Dendritic cell treated with granulocyte-macrophage colony-stimulating factor and Interleukin-4, amounts not matched to agents 40 ng/mL and 50 ng/mL, for 4 days (primary cell): ENCODE data around the gene LPCAT1.
A peak's percentile ranks its signal among the peaks of the same experiment; 100 is the strongest.

Experiments used
- H3K27ac Mint-ChIP-seq: one replicate; pipeline ENCODE4 v1.8.0; 2022; ENCODE audit warnings: mild to moderate bottlenecking, mixed read lengths
- H3K27me3 Mint-ChIP-seq: one replicate; pipeline ENCODE4 v1.8.0; 2022; ENCODE audit warnings: mild to moderate bottlenecking, mixed read lengths
- H3K36me3 Mint-ChIP-seq: one replicate; pipeline ENCODE4 v1.8.0; 2022; ENCODE audit warnings: low read depth, mixed read lengths
- H3K4me1 Mint-ChIP-seq: one replicate; pipeline ENCODE4 v1.8.0; 2022; ENCODE audit warnings: low read depth, mixed read lengths
- H3K4me3 Mint-ChIP-seq: one replicate; pipeline ENCODE4 v1.8.0; 2022; ENCODE audit warnings: mild to moderate bottlenecking, moderate library complexity, mixed read lengths
- H3K9me3 Mint-ChIP-seq: one replicate; pipeline ENCODE4 v1.8.0; 2022; ENCODE audit warnings: mixed read lengths
- intact Hi-C: fragments of 100-400 bp; cut with micrococcal nuclease; formaldehyde crosslinking; loops from one replicate; pipeline ENCODE4 v1.15.0; 2022

Gene LPCAT1

DNA sequence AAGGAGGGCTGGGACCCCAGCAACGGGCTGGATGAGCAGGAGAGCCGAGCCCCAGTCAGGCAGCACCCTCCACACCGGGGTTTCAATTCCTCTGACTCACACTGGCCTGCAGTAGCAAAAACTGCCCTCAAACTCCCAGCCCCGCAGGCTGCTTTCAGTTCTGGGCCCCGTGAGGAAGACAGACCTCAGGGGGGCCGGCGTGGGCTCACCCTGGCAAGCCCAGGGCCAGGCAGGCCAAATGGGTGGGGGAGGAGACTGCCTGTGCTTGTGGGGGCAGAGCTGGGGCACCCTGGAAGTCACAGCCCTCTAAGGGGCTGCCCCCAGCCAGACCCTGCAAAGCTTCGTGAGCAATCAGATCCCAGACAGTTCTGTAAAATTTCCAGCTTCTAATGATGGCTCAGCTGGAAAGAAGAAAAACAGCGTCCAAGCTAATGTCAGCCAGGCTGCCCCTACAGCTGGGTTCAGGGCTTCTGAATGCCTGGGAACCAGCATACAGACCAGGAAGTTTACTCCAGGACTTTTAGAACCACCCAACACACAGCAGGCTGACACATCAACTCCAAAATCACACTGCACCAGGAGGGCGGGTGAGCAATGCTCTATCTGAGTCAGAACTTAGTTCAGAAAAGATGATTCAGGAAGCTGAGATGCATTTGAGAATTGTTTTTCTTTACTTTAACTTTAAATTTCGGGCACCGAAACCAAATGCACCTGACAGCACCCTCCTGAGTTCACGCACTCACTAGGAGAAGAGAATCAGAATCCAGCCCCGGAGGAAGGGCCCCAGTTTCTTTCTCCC, 34.7 kb downstream of the LPCAT1 start:
- Mint-ChIP-seq H3K4me1 (peaks cover 54% of the 10 kb centered on the region), H3K27me3 (no peaks in the 10 kb centered on the region), H3K27ac (peak overlapping the region; percentile 84), H3K4me3 (peak overlapping the region; percentile 39), H3K36me3 (peaks cover 88% of the 10 kb centered on the region), H3K9me3 (no peaks in the 10 kb centered on the region)
- intact Hi-C loops, result loop anchor here (5.0 kb wide), 1 partner anchor 73 kb away; no protein-coding TSS in a partner anchor

DNA sequence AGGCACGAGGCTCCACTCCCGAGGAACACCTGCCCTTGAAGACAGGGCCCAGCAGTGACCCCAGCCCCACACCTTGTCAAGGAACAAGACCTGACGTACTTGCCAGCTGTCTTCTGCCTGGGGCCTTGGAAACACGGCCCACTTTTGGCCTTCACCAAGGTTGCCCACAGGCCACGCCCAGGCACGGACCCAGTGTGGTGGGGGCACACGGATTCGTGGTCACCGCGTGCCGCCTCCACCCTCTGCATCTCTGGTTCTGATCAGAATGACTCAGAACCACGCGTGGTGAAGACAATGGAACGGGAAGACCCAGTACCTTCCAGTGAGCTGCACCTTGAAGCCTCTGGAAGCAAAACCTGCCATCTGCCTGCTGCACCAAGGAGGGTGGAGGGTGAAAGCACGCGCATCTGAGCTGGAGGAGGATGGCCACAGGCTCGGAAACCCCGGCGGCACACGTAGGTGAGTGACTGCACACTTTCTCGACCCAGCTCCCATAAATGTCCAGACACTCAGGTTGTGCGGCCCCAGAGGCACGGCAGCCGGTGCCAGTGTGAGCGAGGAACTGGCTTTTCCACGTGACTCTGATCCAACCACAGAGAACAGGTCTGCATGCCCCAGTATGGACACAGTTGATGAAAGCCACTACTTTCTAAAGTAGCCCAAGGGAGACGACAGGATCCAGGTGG, 36.5 kb downstream of the LPCAT1 start:
- intact Hi-C loops, result loop anchor here (5.0 kb wide), 1 partner anchor 75 kb away; no protein-coding TSS in a partner anchor
- Mint-ChIP-seq H3K27me3 (no peaks in the 10 kb centered on the region), H3K36me3 (peaks cover 87% of the 10 kb centered on the region), H3K27ac (peak overlapping the region; percentile 11), H3K9me3 (no peaks in the 10 kb centered on the region), H3K4me1 (peaks cover 52% of the 10 kb centered on the region), H3K4me3 (no peak overlapping the region)

DNA sequence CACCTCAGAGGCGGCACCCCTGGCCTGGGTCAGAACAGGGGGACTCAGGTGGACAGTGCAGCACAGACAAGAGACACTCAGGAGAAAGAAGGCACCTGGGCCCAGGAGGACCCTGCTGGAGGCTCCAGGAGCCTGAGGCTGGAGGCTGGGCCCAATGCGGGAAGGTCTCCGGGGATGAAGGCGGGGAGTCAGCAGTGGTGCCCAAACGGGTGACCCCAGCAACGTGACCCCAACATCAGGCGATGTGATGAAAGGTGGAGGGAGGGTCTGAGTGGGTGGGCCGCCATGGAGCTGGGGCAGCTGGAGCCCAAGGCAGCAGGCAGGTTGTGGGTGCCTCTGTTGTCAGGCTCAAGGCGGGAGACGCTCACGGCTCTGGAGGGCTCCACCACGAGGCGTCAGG, 37.5 kb downstream of the LPCAT1 start:
- Mint-ChIP-seq H3K27me3 (no peaks in the 10 kb centered on the region), H3K4me1 (peaks cover 51% of the 10 kb centered on the region), H3K9me3 (no peaks in the 10 kb centered on the region), H3K4me3 (no peak overlapping the region), H3K27ac (no peak overlapping the region), H3K36me3 (peaks cover 87% of the 10 kb centered on the region)
- intact Hi-C loops, result loop anchor here (5.0 kb wide), 1 partner anchor 76 kb away; no protein-coding TSS in a partner anchor

DNA sequence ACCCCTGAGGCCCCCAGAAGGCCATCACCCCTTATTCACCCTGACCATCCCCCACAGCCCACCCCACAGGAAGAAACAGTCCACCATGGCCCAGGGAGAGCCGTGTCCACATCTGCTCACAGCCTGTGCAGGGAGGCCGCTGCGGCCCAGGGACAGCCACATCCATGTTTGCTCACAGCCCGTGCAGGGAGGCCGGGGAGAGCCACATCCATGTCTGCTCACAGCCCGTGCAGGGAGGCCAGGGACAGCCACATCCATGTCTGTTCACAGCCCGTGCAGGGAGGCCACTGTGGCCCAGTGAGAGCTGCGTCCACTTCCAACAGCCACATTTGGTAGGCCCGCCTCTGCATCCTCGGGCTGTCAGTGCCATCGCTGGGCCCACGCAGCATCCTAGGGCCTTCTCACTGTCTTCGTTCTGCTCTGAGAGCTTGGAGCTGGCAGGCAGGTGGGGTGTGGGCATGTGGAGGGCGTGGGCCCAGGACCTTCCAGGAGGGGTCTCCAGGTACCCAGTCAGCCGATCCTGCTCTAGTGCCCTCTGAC, 38.1 kb downstream of the LPCAT1 start:
- Mint-ChIP-seq H3K27me3 (no peaks in the 10 kb centered on the region), H3K9me3 (no peaks in the 10 kb centered on the region), H3K4me1 (peaks cover 51% of the 10 kb centered on the region), H3K4me3 (no peak overlapping the region), H3K36me3 (peaks cover 84% of the 10 kb centered on the region), H3K27ac (no peak overlapping the region)
- intact Hi-C loops, result loop anchor here (5.0 kb wide), 1 partner anchor 77 kb away; no protein-coding TSS in a partner anchor

DNA sequence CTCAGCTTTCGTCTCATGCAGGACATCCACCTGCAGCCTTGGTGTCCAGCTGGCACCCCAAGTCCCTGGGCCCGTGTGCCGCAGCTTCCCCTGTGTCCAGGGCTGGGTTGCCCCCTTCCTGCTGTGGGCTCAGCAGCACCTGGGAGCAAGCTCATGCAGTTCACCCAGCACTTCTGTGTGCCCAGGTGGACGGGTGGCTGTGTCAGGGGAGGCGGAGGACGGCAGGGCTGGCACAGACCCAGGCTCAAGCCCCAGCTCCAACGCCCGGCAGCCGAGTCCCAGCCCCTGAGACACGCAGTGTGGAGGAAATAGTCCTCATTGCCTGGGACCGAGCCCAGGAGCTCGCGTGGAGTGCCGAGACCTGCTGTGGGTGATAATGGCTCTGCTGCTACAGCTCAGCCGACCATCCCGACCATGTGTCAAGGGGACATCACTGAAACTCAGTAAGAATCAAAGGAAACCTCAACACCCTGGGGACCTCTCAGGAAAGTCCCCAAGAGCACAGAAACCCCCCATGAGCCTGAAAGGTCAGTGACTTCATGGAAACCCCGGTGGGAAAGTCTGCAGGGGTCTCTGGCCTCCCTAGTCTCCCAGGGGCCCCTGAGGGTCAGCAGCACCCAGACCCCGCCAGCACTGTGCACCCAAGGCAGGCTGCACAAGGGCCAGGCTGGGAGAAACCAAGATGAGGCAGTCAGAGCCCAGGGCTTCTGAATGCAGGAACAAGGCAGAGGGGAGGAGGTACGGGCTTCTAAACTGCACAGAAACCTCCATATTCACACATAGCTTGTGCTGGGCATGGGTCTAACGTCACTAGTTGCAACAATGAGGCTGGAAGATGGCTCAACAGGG, 38.8 kb downstream of the LPCAT1 start:
- Mint-ChIP-seq H3K9me3 (no peaks in the 10 kb centered on the region), H3K36me3 (peaks cover 84% of the 10 kb centered on the region), H3K27ac (no peak overlapping the region), H3K4me1 (peaks cover 51% of the 10 kb centered on the region), H3K4me3 (no peak overlapping the region), H3K27me3 (no peaks in the 10 kb centered on the region)
- intact Hi-C loops, result loop anchor here (5.0 kb wide), 1 partner anchor 77 kb away; no protein-coding TSS in a partner anchor

DNA sequence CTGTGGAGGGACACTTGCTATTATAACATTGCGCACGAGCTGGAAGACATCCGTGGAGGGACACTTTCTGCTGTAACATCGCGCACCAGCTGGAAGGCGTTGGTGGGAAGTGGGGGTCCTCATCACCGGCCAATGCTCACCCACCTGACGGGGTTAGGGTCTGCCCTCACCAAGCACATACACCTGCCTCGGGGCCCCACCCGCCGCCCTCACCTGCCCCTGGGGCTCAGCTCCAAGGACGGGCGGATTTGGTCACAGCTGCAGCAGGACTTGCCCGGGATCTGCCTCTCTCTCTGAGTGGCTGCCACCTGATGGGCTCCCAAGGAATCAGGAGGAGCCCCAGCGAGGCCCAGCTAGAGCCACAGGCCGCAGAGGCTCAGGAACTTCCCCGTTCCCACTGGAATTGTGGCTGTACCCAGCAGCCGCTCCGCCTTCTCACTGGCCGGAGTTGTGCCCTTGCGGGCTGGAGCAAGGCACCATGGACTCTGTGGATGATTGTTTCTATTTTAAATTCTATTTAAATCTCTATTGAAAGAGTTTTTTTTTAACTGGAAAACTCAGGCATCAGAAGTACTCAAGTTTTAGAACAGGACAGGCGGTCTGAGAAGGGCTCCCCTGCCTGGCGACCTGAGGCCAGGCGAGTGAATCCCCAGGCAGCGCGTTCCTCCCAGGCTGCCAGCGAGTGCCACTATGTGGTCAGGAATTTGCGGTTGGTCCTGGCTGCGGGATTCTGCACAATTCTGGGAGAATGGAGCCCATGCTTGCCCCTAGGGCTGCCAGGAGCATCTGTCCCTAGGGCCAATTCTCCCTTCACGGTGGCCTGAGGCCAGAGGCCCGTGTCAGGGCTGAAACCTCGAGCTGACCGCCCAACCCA, 39.7 kb downstream of the LPCAT1 start:
- H3K27me3 Mint-ChIP-seq, result no peaks in the 10 kb centered on the region
- intact Hi-C loops, result no loop called here
- H3K4me3 Mint-ChIP-seq, result no peak overlapping the region
- H3K4me1 Mint-ChIP-seq, result peaks cover 51% of the 10 kb centered on the region
- H3K36me3 Mint-ChIP-seq, result peaks cover 79% of the 10 kb centered on the region
- no peaks in the 10 kb centered on the region for H3K9me3 Mint-ChIP-seq
- H3K27ac Mint-ChIP-seq, result no peak overlapping the region

DNA sequence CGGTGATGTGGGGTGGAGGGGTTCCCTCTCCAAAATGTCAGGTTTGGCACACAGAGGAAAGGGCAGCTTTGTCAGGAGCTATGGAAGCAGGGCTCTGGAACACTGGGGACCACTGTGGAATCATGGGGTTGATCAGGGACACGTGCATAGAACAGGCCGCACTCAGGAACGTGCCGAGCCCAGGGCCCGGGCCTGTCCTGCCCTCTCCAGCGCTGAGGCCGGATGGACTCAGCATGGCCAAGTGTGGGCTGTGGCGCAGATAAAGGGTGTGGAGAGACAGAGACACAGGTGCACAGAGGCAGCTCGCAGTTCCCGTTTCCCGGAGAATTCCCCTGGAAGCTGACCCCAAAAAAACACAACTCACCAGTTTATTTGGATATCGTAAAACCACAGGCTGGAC, 40.7 kb downstream of the LPCAT1 start:
- peaks cover 78% of the 10 kb centered on the region for H3K36me3 Mint-ChIP-seq
- no peak overlapping the region for H3K4me3 Mint-ChIP-seq
- intact Hi-C loops, result no loop called here
- peak overlapping the region; percentile 55 for H3K27ac Mint-ChIP-seq
- no peaks in the 10 kb centered on the region for H3K9me3 Mint-ChIP-seq
- H3K27me3 Mint-ChIP-seq, result no peaks in the 10 kb centered on the region
- peaks cover 50% of the 10 kb centered on the region for H3K4me1 Mint-ChIP-seq

DNA sequence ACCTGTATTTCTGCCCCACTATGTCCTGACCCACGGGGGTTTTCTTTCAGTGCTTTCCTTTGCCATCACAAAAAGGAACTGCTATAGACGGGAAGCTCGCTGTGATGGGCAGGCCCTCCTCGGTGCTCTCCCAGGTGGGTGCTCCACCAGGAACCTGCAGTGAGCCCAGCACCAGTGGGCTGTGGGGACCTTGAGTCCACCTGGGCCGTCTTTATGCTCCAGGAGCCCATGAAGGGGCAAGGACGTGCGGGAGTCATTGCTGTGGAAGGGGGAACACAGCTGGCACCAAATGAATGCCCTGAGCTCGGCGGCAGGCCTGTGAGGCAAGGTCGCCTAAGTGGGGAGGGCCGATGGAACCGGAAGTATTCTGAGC, 41.8 kb downstream of the LPCAT1 start:
- no peaks in the 10 kb centered on the region for H3K27me3 Mint-ChIP-seq
- peaks cover 74% of the 10 kb centered on the region for H3K36me3 Mint-ChIP-seq
- no peaks in the 10 kb centered on the region for H3K9me3 Mint-ChIP-seq
- intact Hi-C loops, result no loop called here
- H3K27ac Mint-ChIP-seq, result peak overlapping the region; percentile 92
- H3K4me3 Mint-ChIP-seq, result no peak overlapping the region
- peaks cover 61% of the 10 kb centered on the region for H3K4me1 Mint-ChIP-seq

GRCh38 chr5:1481266-1481958, 42.3 kb downstream of the LPCAT1 start:
- intact Hi-C loops, result no loop called here
- peak overlapping the region; percentile 32 for H3K4me3 Mint-ChIP-seq
- H3K27ac Mint-ChIP-seq, result peak overlapping the region; percentile 92
- peaks cover 66% of the 10 kb centered on the region for H3K4me1 Mint-ChIP-seq
- H3K36me3 Mint-ChIP-seq, result peaks cover 74% of the 10 kb centered on the region
- no peaks in the 10 kb centered on the region for H3K27me3 Mint-ChIP-seq
- no peaks in the 10 kb centered on the region for H3K9me3 Mint-ChIP-seq

DNA sequence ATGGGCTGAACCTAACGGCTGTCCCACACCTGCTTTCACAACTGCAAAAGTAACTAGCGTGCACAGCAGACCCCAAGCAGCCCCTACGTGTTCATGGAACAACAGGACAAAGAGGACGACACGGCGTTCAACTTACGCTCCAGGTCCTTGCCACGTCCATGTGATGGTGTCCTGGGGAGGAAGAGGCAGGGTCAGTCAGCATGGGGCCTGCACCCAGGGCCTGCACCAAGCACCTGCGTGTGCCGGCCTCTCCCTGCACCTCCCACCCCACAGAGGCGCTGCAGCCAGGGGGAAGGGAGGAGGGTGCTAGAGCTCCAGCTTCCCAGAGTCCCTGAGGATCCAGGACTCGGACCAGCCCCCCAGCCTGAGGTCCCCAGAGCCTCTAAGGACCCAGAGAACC, 43.0 kb downstream of the LPCAT1 start:
- Mint-ChIP-seq H3K4me3 (no peak overlapping the region), H3K36me3 (peaks cover 74% of the 10 kb centered on the region), H3K27ac (peak overlapping the region; percentile 92), H3K27me3 (no peaks in the 10 kb centered on the region), H3K9me3 (no peaks in the 10 kb centered on the region), H3K4me1 (peaks cover 70% of the 10 kb centered on the region)
- intact Hi-C loops, result no loop called here

DNA sequence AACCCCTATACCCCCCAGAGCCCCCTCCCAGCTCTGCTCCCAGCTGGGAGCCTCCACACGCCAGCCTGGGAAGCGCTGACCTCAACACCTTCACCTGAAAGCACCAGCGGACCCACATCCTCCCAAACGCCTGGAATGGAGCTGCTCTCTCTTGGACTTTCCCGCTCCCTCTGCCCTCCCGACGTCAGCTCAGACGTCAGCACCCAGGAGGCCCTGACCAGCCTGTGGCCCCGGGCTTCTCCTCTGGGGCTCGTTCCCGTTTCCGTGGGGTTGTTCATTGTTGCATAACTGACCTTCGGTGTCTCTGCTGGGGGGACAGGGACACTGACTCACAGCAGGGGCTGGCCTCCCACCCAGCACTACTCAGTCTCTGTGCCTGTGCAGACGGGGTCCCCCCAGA, 43.5 kb downstream of the LPCAT1 start:
- H3K27ac Mint-ChIP-seq, result peak overlapping the region; percentile 92
- H3K4me3 Mint-ChIP-seq, result peak overlapping the region; percentile 67
- H3K36me3 Mint-ChIP-seq, result peaks cover 74% of the 10 kb centered on the region
- no peaks in the 10 kb centered on the region for H3K9me3 Mint-ChIP-seq
- H3K4me1 Mint-ChIP-seq, result peaks cover 71% of the 10 kb centered on the region
- intact Hi-C loops, result no loop called here
- H3K27me3 Mint-ChIP-seq, result no peaks in the 10 kb centered on the region

DNA sequence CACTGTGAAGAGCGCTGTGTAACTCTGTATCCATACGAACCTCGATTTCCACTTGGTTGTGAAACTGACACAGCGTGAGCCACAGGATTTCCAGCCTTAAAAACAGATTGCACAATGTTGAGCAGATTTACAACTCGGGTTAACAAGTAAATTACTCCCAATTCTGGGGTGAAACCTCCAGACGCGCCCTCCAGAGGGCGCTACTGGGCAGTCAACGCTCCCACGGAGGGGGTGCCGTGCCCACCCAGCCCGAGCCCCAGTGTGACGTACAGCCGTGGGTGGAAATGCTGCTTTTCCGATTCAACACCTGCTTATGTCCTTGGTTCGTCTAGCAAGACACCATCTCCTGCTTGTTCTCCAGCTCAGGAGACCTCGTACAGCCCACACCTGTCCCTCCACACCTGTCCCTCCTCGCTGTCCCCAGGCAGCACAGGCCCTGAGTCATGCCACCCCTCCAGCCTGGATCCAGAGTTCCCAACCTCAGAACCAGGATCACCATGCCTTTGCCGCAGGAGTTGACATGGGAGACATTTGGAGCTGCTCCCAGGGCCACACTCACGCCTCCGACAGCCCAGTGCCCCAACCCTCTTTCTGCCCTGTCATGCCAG, 44.1 kb downstream of the LPCAT1 start:
- peak overlapping the region; percentile 92 for H3K27ac Mint-ChIP-seq
- peaks cover 74% of the 10 kb centered on the region for H3K36me3 Mint-ChIP-seq
- H3K4me1 Mint-ChIP-seq, result peaks cover 76% of the 10 kb centered on the region
- intact Hi-C loops, result loop anchor here (5.0 kb wide), 1 partner anchor 38 kb away; no protein-coding TSS in a partner anchor
- H3K9me3 Mint-ChIP-seq, result no peaks in the 10 kb centered on the region
- H3K4me3 Mint-ChIP-seq, result peak overlapping the region; percentile 67
- H3K27me3 Mint-ChIP-seq, result no peaks in the 10 kb centered on the region
